Measurements from ENCODE around the gene HORMAD1. TPM values are rescaled to one million over a fixed set of nuclear protein-coding genes. Genes with fewer than 3 reads are reported as not detected.
"Not testable (repeated sequence)": the region's sequence is repeated elsewhere in the genome, so short reads cannot be mapped to it uniquely, and the experiment has no call there.

HORMAD1 gene
- total and polyA plus RNA-seq, 2 experiments from 2014 or later: not detected

- H3K27me3 ChIP-seq (ENCODE audit: insufficient read depth); H3K9me2 ChIP-seq (ENCODE audit: insufficient read depth); H3K4me3 ChIP-seq; H3K9me3 Mint-ChIP-seq; H4K20me1 ChIP-seq (replicated peaks; ENCODE audit: insufficient read depth); H3F3A ChIP-seq (replicated peaks; ENCODE audit: low read depth); H3K36me3 Mint-ChIP-seq (ENCODE audit: low read depth); H3K4me1 ChIP-seq (ENCODE audit: insufficient read depth); H3K79me2 ChIP-seq (replicated peaks; ENCODE audit: insufficient read depth); H3K27ac ChIP-seq (ENCODE audit: low read depth); H3K4me1 Mint-ChIP-seq; H3K27ac Mint-ChIP-seq; DNase-seq (ENCODE audit: low spot score); ATAC-seq; H3K4me3 Mint-ChIP-seq; H3K36me3 ChIP-seq (ENCODE audit: insufficient read depth); H3K27me3 Mint-ChIP-seq (ENCODE audit: insufficient read depth, low read depth, poor library complexity); H3K4me2 ChIP-seq: not testable (repeated sequence)
- H2AFZ ChIP-seq: peak overlapping the region; percentile 49; the same call in 1 of the 2 replicates
Measured at GRCh38 chr1:150709031-150709430, 11.7 kb downstream of the HORMAD1 start.

- no peaks in the 10 kb centered on the region for H3K27me3 ChIP-seq (ENCODE audit: insufficient read depth)
- H3K27ac Mint-ChIP-seq: no peak overlapping the region
- no peaks in the 10 kb centered on the region for H3K36me3 ChIP-seq (ENCODE audit: insufficient read depth)
- H3K27ac ChIP-seq (ENCODE audit: low read depth): no peak overlapping the region
- ATAC-seq: no peak
- no peaks in the 10 kb centered on the region for H3K36me3 Mint-ChIP-seq (ENCODE audit: low read depth)
- no peak overlapping the region for H3K4me3 ChIP-seq
- no peaks in the 10 kb centered on the region for H3K27me3 Mint-ChIP-seq (ENCODE audit: insufficient read depth, low read depth, poor library complexity)
- no peaks in the 10 kb centered on the region for H3F3A ChIP-seq (replicated peaks; ENCODE audit: low read depth)
- peaks cover 8% of the 10 kb centered on the region; the same call in 1 of the 2 replicates for H3K4me1 ChIP-seq (ENCODE audit: insufficient read depth)
- DNase-seq (ENCODE audit: low spot score): no peak
- H3K4me2 ChIP-seq: no peak overlapping the region
- H3K4me1 Mint-ChIP-seq: peaks cover 8% of the 10 kb centered on the region
- TF ChIP-seq POLR2AphosphoS5 (IDR thresholded peaks at IDR 0.05; ENCODE audit: low read depth): no peak
- TF ChIP-seq ZNF114 (CRISPR knock-in tag; IDR thresholded peaks at IDR 0.05): no peak
- TF ChIP-seq EZH2 (IDR thresholded peaks at IDR 0.05; ENCODE audit: low read depth, unreplicated experiment): no peak
- no peak for TF ChIP-seq ETS1 (IDR thresholded peaks at IDR 0.05)
- no peak for TF ChIP-seq EZH2phosphoT487 (IDR thresholded peaks at IDR 0.05; ENCODE audit: unreplicated experiment)
- TF ChIP-seq CREB1 (CRISPR knock-in tag; IDR thresholded peaks at IDR 0.05; ENCODE audit: low read depth): no peak
- TF ChIP-seq REST (IDR thresholded peaks at IDR 0.05; ENCODE audit: unreplicated experiment): no peak
- no peaks in the 10 kb centered on the region for H3K9me3 Mint-ChIP-seq
- H4K20me1 ChIP-seq (replicated peaks; ENCODE audit: insufficient read depth): no peaks in the 10 kb centered on the region
- no peak overlapping the region for H3K4me3 Mint-ChIP-seq
- H2AFZ ChIP-seq: no peak overlapping the region
- H3K79me2 ChIP-seq (replicated peaks; ENCODE audit: insufficient read depth): no peaks in the 10 kb centered on the region
- H3K9me2 ChIP-seq (ENCODE audit: insufficient read depth): no peaks in the 10 kb centered on the region
Measured at GRCh38 chr1:150708595-150708994, 12.1 kb downstream of the HORMAD1 start.

Data from GM23338 (cell line).